GM18951 (cell line): ENCODE measurements around the gene UTS2R.
"Not testable (repeated sequence)": the region's sequence is repeated elsewhere in the genome, so short reads cannot be mapped to it uniquely, and the experiment has no call there.

ENCODE experiments used
- POLR2A ChIP-seq: IDR thresholded peaks from 4 replicates; pipeline ENCODE4 v1.6.1; 2011; ENCODE audit warnings: mild to moderate bottlenecking; ENCODE audit not compliant: insufficient read length, insufficient read depth; ENCODE audit errors: extremely low read depth
- in situ Hi-C: fragments of 300-500 bp; cut with MboI; formaldehyde crosslinking; loops from one replicate; pipeline ENCODE4 v1.12.0; 2022; ENCODE audit warnings: low sequenced_read_pairs, mixed read lengths, inconsistent platforms; ENCODE audit not compliant: unreplicated experiment

The UTS2R gene

DNA sequence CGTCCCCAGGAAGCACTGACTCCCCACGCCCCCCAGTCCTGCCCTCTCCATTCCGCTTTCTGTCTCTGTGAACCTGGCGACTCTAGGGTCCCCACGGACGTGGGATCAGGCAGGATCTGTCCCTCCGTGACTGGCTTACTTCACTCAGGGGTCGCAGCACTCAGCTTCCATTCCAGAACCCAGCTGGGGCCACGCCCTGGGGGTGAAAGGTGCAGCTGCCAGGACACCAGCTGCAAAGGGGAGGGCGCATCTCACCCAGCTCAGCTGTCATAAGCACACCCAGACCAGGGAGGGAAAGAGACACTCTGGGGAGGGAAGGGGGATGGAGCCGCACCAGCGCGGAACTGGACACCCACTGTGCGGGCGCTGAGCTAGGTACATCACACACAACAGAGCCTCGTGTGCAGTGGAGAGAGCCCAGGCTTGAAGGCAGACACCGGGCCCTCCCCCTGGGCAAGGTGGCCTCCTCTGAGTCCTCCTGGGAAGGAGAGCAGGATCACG lies 28.1 kb downstream of the UTS2R start:
- in situ Hi-C loops = no loop called here
- TF ChIP-seq POLR2A = no peak

- in situ Hi-C loops = no loop called here
- TF ChIP-seq POLR2A = no peak
Observed at GRCh38 chr17:82400206-82400605, 28.6 kb downstream of the UTS2R start.

DNA sequence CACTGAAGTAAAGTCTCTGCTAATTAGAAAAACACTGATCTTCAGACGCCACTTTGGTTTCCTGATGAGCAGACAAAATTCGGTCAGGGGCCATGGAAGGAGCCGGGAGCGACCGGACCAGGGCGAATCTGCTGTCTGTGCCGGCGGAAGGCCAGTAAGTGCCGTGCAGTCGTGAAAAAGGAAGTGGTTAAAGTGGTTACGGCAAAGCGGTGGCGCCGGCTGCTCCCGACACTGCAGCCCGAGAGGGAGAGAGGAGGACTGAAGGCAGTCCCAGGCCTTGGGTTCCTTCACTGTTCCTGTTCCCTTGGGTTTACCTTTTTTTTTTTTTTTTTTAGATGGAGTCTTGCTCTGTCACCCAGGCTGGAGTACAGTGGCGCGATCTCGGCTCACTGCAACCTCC lies 29.3 kb downstream of the UTS2R start:
- in situ Hi-C loops = no loop called here
- peak; percentile 41 for TF ChIP-seq POLR2A

DNA sequence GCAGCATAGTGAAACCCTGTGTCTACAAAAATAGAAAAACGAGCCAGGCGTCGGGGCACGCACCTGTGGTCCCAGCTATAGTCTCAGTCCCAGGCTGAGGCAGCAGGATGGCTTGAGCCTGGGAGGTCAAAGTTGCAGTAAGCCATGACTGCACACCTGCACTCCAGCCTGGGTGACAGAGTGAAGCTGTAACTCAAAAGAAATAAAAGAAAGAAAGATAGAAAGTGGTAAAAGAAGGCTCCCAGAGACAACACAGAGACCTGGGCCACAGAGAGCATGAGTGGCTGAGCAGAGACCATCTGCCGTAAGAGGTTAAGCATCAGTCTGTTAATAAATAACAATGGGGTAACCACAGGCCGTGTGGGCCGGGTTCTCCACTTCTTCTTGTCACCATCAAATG lies 31.3 kb downstream of the UTS2R start:
- TF ChIP-seq POLR2A = no peak
- in situ Hi-C loops = no loop called here

DNA sequence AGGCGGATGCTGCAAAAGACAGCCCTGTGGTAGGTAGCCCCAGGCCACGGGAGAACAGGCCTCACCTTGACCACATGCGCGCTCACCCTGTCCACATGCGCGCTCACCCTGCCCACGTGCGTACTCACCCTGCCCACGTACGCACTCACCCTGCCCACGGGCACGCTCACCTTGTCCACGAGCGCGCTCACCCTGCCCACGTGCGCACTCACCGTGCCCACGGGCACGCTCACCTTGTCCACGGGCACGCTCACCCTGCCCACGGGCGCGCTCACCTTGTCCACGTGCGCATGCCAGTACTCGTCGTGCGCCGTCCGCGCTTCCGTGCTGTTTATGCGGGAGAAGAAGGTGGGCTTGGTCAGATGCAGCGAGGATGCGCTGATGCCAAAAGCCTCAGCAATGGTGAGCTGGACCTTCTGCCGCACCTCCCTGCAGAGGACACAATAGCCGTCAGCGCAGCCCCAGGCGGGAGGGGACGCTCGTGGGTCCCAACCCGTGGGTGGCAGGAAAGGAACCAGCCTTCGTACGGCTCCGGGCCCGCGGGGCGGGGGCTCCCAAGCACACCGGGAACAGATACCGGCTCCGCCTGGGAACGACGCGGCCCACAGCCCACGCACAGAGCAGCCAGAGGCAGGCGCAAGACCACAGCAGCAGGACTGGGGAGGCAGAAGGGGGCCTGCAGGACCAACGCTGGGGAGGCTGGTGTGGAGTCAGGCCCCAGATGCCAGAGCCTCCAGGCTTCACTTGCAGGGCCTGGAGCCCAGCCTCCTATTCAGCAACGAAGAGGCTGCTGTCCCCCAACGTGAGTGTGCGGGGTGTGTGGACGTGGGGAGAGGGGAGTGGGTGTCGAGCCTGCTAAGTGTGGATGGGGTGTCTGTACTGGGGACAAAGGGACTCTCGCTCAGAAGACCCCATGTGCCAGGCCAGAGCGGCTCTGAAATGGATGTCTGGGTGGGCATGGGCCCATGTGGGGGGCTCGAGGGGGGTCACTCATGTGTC lies 32.4 kb downstream of the UTS2R start:
- in situ Hi-C loops = no loop called here
- no peak for TF ChIP-seq POLR2A

DNA sequence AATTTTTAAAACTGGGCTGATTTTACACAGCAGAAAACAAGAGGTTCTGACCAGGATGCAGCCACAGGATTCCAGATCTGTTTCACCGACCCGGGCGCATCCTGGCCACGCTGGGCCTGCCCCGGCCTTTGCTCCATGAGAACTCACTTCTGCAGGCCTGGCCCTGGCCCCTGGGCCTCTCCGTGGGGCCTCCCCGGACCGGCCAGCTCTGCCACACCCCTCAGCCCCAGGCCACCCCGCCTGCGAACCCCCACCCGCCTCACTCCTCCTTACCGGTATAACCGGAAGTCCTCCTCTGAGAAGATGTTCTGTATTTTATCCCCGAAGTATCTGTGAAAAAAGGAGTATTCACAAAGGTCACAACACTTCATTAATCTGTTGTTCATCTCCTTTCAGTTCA lies 33.5 kb downstream of the UTS2R start:
- no peak for TF ChIP-seq POLR2A
- in situ Hi-C loops = loop anchor here (5.0 kb wide), 1 partner anchor 48 kb away; the partner anchor contains the start of gene TEX19

- in situ Hi-C loops = loop anchor here (5.0 kb wide), 1 partner anchor 49 kb away; the partner anchor contains the start of gene TEX19
- TF ChIP-seq POLR2A = no peak
Observed at GRCh38 chr17:82406131-82406671, 34.6 kb downstream of the UTS2R start.

- in situ Hi-C loops = loop anchor here (5.0 kb wide), 1 partner anchor 50 kb away; the partner anchor contains the start of gene TEX19
- TF ChIP-seq POLR2A = no peak
Observed at GRCh38 chr17:82407255-82407654, 35.7 kb downstream of the UTS2R start.

GRCh38 chr17:82408288-82408937 lies 36.8 kb downstream of the UTS2R start:
- TF ChIP-seq POLR2A = no peak
- in situ Hi-C loops = loop anchor here (5.0 kb wide), 1 partner anchor 51 kb away; the partner anchor contains the start of gene TEX19

DNA sequence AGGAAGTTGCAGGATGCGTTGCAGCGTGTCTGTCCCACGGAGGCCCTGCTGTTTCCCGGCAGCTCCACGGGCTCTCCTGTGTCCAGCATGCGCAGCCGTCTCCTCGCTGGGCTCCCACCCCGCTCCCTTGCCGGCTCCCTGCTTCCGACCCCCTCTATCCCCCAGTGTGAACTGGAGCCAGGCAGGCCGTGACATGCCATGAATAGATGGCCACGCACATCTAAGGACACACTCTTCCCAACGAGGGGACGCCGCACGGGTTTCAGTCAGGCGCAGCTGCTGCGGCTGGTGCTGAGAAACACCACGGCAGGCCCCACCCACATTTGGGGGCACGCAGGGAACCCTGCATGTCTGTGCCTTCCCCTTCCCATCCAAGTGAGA lies 37.4 kb downstream of the UTS2R start:
- no peak for TF ChIP-seq POLR2A
- in situ Hi-C loops = loop anchor here (5.0 kb wide), 1 partner anchor 52 kb away; the partner anchor contains the start of gene TEX19

DNA sequence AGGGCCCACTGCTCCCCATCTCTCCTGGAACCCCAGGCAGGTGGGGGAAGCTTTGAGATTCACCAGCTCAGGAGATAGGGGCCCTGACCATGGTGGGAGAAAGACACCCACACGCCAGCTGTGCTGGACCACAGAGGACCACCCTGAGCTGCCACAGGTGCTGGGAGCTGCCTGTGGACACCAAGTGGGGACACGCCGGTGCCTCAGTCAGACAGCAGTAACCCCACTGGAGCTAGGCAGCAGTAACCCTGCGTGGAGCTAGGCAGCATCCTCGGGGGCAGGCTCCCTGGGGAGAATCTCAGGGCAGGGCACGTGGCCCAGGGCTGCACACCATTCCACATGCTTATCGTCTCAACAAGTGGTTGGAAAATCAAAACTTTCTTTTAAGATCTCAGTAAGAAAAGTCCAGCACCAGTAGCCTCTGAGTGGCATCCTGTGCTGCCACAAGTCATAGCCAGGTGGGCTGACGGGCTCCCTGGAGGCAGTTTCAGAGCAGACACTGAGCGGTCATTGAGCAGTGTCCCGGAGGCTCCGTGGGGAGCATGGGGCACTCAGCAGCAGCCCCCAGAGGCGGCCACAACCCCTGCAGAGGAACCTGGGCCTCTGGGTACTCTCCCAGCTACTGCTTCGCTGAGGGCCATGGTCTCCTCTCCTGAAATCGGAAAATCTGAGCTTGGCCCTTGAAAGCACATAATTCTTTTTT lies 38.6 kb downstream of the UTS2R start:
- in situ Hi-C loops = no loop called here

DNA sequence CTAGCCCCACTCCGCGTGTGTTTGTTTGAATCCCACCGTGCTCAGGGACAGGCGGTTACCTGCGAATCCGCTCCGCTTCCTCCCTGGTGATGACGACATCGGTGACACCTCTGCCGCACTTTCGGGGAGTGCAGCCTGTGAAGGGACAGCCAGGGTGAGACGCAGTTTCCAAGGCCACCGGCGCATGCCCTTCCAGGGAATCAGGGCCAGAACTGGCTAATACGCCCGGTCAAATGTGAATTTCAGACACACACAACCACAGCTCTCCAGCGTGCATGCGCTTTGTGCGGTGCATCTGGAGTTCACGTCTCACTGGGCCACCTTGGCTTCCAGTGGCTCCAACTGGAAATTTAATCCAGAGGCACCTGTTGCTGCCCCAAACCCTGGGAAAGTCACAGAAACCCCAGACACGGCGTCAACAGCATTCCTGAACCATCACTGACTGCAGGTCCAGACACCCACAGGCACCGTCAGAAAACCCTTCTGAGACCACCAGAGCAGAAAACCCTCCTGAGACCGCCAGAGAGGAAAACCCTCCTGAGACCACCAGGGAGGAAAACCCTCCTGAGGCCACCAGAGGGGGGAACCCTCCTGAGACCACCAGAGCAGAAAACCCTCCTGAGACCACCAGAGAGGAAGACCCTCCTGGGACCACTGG lies 40.0 kb downstream of the UTS2R start:
- in situ Hi-C loops = no loop called here
- no peak for TF ChIP-seq POLR2A

More for the DNA sequence above, 38.6 kb downstream of the UTS2R start:
- TF ChIP-seq POLR2A = no peak

DNA sequence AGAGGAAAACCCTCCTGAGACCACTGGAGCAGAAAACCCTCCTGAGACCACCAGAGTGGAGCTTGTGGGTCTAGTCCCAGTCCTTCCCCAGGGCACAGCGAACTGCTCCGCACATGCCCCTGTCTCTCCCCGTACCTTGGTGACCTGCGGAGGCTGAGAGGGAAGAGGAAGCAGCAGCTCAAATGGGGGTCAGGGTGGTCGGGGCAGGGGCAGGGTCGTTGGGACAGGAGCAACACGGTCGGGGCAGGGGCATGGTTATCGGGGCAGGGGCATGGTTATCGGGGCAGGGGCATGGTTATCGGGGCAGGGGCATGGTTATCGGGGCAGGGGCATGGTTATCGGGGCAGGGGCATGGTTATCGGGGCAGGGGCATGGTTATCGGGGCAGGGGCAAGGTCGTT lies 40.5 kb downstream of the UTS2R start:
- in situ Hi-C loops = not testable (repeated sequence)
